HEK293T (cell line): ENCODE measurements around the gene PP2D1.
"Not testable (repeated sequence)": the region's sequence is repeated elsewhere in the genome, so short reads cannot be mapped to it uniquely, and the experiment has no call there.

ENCODE experiments used
- CTCF ChIA-PET: fragments of 350-600 bp; formaldehyde crosslinking; extraction: SDS; loops from one replicate; lab custom pipeline; 2021; ENCODE audit warnings: antibody characterized with exemption, inconsistent platforms; lab: Yijun Ruan, JAX
- POLR2A ChIA-PET: fragments of 350-600 bp; formaldehyde crosslinking; extraction: SDS; loops from one replicate; lab custom pipeline; 2020; ENCODE audit warnings: antibody characterized with exemption, inconsistent platforms; lab: Yijun Ruan, JAX
- DNase-seq: peaks from one replicate; pipeline ENCODE4 v3.0.0; 2012; ENCODE audit warnings: mixed read lengths; ENCODE audit errors: extremely low spot score
- ARNT ChIP-seq: fragments of 450-650 bp; IDR thresholded peaks from 2 replicates; pipeline ENCODE4 v1.6.1; 2017; ENCODE audit warnings: mild to moderate bottlenecking
- BHLHE40 ChIP-seq: fragments of 450-650 bp; IDR thresholded peaks from 2 replicates; pipeline ENCODE4 v1.6.1; 2016; ENCODE audit warnings: mild to moderate bottlenecking, moderate library complexity, borderline replicate concordance
- CTBP1 ChIP-seq: fragments of 450-650 bp; IDR thresholded peaks from 2 replicates; pipeline ENCODE4 v1.6.1; 2016; ENCODE audit warnings: borderline replicate concordance
- ELF4 ChIP-seq: fragments of 450-650 bp; IDR thresholded peaks from 2 replicates; pipeline ENCODE4 v1.6.1; 2017; ENCODE audit warnings: antibody characterized with exemption
- FOXA1 ChIP-seq: fragments of 450-650 bp; IDR thresholded peaks from 2 replicates; pipeline ENCODE4 v1.6.1; 2016; ENCODE audit warnings: mild to moderate bottlenecking
- FOXK2 ChIP-seq: fragments of 450-650 bp; IDR thresholded peaks from 2 replicates; pipeline ENCODE4 v1.6.1; 2016; ENCODE audit warnings: mild to moderate bottlenecking
- FOXM1 ChIP-seq: fragments of 450-650 bp; IDR thresholded peaks from 2 replicates; pipeline ENCODE4 v1.6.1; 2017; ENCODE audit warnings: mild to moderate bottlenecking, borderline replicate concordance
- HDGF ChIP-seq: fragments of 450-650 bp; IDR thresholded peaks from 2 replicates; pipeline ENCODE4 v1.6.1; 2017; ENCODE audit warnings: antibody characterized with exemption, borderline replicate concordance
- L3MBTL2 ChIP-seq: fragments of 450-650 bp; conservative IDR thresholded peaks from 2 replicates; pipeline ENCODE4 v1.6.1; 2016; ENCODE audit warnings: mild to moderate bottlenecking
- LEF1 ChIP-seq: fragments of 450-650 bp; IDR thresholded peaks from 2 replicates; pipeline ENCODE4 v1.6.1; 2017; ENCODE audit warnings: mild to moderate bottlenecking, borderline replicate concordance
- NFRKB ChIP-seq: fragments of 450-650 bp; IDR thresholded peaks from 2 replicates; pipeline ENCODE4 v1.6.1; 2016; ENCODE audit warnings: mild to moderate bottlenecking, moderate library complexity
- PKNOX1 ChIP-seq: fragments of 450-650 bp; IDR thresholded peaks from 2 replicates; pipeline ENCODE4 v1.6.1; 2016
- SP1 ChIP-seq: fragments of 450-650 bp; IDR thresholded peaks from 2 replicates; pipeline ENCODE4 v1.6.1; 2017
- SUZ12 ChIP-seq: fragments of 450-650 bp; IDR thresholded peaks from 2 replicates; pipeline ENCODE4 v1.6.1; 2016; ENCODE audit warnings: mild to moderate bottlenecking
- TARDBP ChIP-seq: fragments of 450-650 bp; IDR thresholded peaks from 2 replicates; pipeline ENCODE4 v1.6.1; 2016
- ZNF384 ChIP-seq: fragments of 450-650 bp; IDR thresholded peaks from 2 replicates; pipeline ENCODE4 v1.6.1; 2016

PP2D1 gene

GRCh38 chr3:20022954-20023622 is 11.0 kb upstream of the PP2D1 start:
- TF ChIP-seq L3MBTL2 (no peak), PKNOX1 (no peak), ZNF384 (no peak), FOXM1 (no peak), TARDBP (no peak), LEF1 (no peak)
- POLR2A ChIA-PET = no interaction called here
- no peak for DNase-seq
- CTCF ChIA-PET = no interaction called here

DNA sequence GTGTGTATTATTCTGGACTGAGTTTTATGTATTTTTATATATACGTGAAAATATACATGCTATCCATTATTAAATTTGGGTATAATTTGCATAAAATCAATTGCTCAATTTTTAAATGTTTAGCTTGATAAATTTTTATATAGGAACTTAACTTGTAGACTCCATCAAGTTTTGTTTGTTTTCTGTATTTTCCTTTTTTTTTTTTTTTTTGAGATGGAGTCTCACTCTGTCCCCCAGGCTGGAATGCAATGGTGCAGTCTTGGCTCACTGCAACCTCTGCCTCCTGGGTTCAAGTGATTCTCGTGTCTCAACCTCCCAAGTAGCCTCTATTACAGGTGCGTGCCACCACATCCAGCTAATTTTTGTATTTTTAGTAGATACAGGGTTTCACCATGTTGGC is 4.0 kb upstream of the PP2D1 start:
- CTCF ChIA-PET = interaction anchor here (0.7 kb wide), 1 partner anchor 29 kb away, joined by 3 read pairs; no protein-coding TSS in a partner anchor
- DNase-seq, POLR2A ChIA-PET: not testable (repeated sequence)

DNA sequence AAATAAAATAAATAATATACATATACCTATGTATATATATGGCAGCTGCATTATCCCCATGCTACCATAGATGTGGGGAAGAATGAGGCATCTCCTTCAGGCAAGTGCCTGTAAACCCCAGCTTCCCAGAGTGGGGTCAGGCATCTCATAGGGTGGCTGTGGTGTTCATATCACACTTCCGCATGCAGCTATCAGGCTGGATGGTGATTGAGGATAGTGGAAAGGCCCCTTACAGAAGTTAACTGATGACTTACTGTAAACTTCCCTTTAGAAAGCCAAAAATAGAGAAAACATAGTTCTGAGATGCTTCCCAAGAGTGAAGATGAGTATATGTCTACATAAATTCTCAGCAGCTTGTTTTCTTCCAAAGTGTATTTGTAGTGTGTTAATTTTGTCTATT is 3.5 kb upstream of the PP2D1 start:
- POLR2A ChIA-PET = no interaction called here
- CTCF ChIA-PET = interaction anchor here (0.7 kb wide), 1 partner anchor 30 kb away, joined by 3 read pairs; no protein-coding TSS in a partner anchor
- no peak for TF ChIP-seq FOXA1
- no peak for TF ChIP-seq LEF1
- no peak for TF ChIP-seq BHLHE40
- no peak for TF ChIP-seq SP1
- no peak for TF ChIP-seq L3MBTL2
- no peak for TF ChIP-seq PKNOX1
- TF ChIP-seq FOXM1 = no peak
- no peak for TF ChIP-seq ARNT
- no peak for TF ChIP-seq TARDBP
- no peak for TF ChIP-seq ELF4
- TF ChIP-seq CTBP1 = no peak
- DNase-seq = no peak

GRCh38 chr3:20013396-20013795 is 1.3 kb upstream of the PP2D1 start:
- no peak for DNase-seq
- ChIA-PET POLR2A (no interaction called here), CTCF (no interaction called here)
- TF ChIP-seq SP1 = no peak

- TF ChIP-seq LEF1 (no peak), ARNT (no peak), CTBP1 (no peak), SUZ12 (no peak)
- ChIA-PET CTCF (no interaction called here), POLR2A (no interaction called here)
- DNase-seq = no peak
Measured at GRCh38 chr3:20008646-20009045, 3.4 kb downstream of the PP2D1 start.

DNA sequence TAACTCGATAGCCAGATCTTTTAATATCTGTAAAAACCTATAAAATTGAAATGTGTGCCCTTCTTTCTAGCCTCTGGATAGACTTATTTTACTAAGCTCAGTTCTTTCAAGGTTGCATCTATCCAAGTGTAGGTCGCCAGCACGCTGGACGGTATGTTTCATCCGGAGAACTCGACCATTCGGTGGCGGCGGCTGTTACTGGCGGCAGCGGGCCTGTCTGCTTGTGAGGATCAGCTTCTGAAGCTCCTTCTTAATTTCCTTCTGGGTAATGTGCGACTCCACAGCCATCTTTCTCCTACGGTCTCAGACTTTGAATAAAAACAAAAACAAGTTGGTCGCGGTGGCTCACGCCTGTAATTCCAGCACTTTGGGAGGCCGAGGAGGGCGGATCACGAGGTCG is 4.1 kb downstream of the PP2D1 start:
- TF ChIP-seq ARNT (no peak), FOXK2 (no peak), SUZ12 (no peak), LEF1 (no peak), PKNOX1 (no peak), L3MBTL2 (no peak)
- POLR2A ChIA-PET = no interaction called here
- no peak for DNase-seq
- CTCF ChIA-PET = no interaction called here

DNA sequence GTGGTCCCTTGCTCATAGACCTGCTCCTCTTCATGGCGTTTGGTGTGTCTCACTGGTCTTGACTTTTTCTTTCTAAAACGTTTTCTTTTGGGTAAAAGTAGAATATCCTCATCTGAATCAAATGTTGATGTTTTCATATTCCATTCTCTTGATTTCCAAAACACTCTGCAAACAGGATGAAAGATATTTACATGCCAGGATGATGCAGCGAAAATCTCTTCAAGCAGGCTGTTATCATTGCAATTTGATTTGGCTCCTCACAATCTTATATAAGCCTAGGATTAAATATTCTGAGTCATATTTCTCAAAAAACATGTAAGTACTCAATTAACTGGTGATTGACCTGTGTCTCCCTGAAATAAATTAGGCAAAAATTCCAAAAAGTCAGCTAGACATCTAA is 10.1 kb downstream of the PP2D1 start:
- TF ChIP-seq TARDBP (no peak), ZNF384 (no peak), ARNT (no peak), CTBP1 (no peak), SP1 (no peak), HDGF (no peak), BHLHE40 (no peak), ELF4 (no peak), NFRKB (no peak), PKNOX1 (no peak), SUZ12 (no peak), FOXA1 (no peak), FOXK2 (no peak), LEF1 (no peak), FOXM1 (no peak), L3MBTL2 (no peak)
- DNase-seq = no peak
- POLR2A ChIA-PET = no interaction called here
- CTCF ChIA-PET = no interaction called here
